Thoracic aorta (tissue), 2 donors: Measurements from ENCODE around the gene CEP128. TPM values are rescaled to one million over a fixed set of nuclear protein-coding genes. Genes with fewer than 3 reads are reported as not detected.

Experiments used
- ATAC-seq: fragments of 150-250 bp; one replicate; pipeline ENCODE4 v1.8.0; 2017; ENCODE audit warnings: low read depth; ENCODE audit not compliant: insufficient number of reproducible peaks, low FRiP score
- DNase-seq: peaks from one replicate; pipeline ENCODE4 v3.0.0-alpha.2; 2020; ENCODE audit warnings: low spot score
- H3K27ac ChIP-seq, 2 donors: fragments of 200-600 bp; sonication (generic); 1 replicate in 1 of 2; 2 replicates in 1 of 2; pipeline ENCODE4 v1.5.1; 2016; ENCODE audit warnings: mild to moderate bottlenecking in 2 of 2, moderate library complexity in 2 of 2
- H3K27me3 ChIP-seq: fragments of 200-600 bp; sonication (generic); replicated peaks from 2 replicates; pipeline ENCODE4 v1.6.0; 2016; ENCODE audit warnings: mild to moderate bottlenecking; ENCODE audit not compliant: insufficient read depth
- H3K36me3 ChIP-seq: fragments of 200-600 bp; sonication (generic); one replicate; pipeline ENCODE4 v1.5.1; 2016
- H3K4me1 ChIP-seq, 2 donors: fragments of 200-600 bp; sonication (generic); 1 replicate in 1 of 2; 2 replicates in 1 of 2; pipeline versions ENCODE4 v1.5.1 to v1.6.0; 2016; ENCODE audit warnings: low read depth in 2 of 2, mild to moderate bottlenecking in 1 of 2; ENCODE audit not compliant: control insufficient read depth in 1 of 2
- H3K4me3 ChIP-seq: fragments of 200-600 bp; sonication (generic); 2 replicates; pipeline ENCODE4 v1.5.1; 2016; ENCODE audit warnings: mild to moderate bottlenecking
- H3K9me3 ChIP-seq: fragments of 200-600 bp; sonication (generic); 2 replicates; pipeline ENCODE4 v1.5.1; 2016
- CTCF ChIP-seq: fragments of 200-600 bp; sonication (generic); IDR thresholded peaks from one replicate; pipeline ENCODE4 v1.5.1; 2019; ENCODE audit warnings: antibody characterized with exemption
- total RNA-seq, 2 donors: library from RNA; depleted of rRNA; stranded (reverse); fragments of >200 nt; gene quantifications; one replicate each; pipeline versions ENCODE4 v1.1.0 to v1.2.3, GENCODE V29; 2016

The CEP128 gene
- total RNA-seq, 2 donors from 2014 or later, result 2.1 to 4.7 TPM

GRCh38 chr14:80609055-80609454 is 332.5 kb downstream of the CEP128 start:
- no peak overlapping the region for H3K27ac ChIP-seq
- no peaks in the 10 kb centered on the region for H3K27me3 ChIP-seq
- peaks cover 0 to 20% of the 10 kb centered on the region in 2 donors for H3K4me1 ChIP-seq
- H3K9me3 ChIP-seq, result no peaks in the 10 kb centered on the region
- no peak for TF ChIP-seq CTCF
- no peak for ATAC-seq
- no peak for DNase-seq
- H3K36me3 ChIP-seq, result no peaks in the 10 kb centered on the region
- no peak overlapping the region for H3K4me3 ChIP-seq

GRCh38 chr14:80608563-80608962 is 333.0 kb downstream of the CEP128 start:
- Histone ChIP-seq H3K9me3 (no peaks in the 10 kb centered on the region), H3K4me3 (no peak overlapping the region), H3K4me1 (peaks cover 0 to 20% of the 10 kb centered on the region in 2 donors), H3K36me3 (no peaks in the 10 kb centered on the region), H3K27me3 (no peaks in the 10 kb centered on the region), H3K27ac (no peak overlapping the region)
- no peak for DNase-seq
- no peak for ATAC-seq
- TF ChIP-seq CTCF, result no peak

- Histone ChIP-seq H3K27ac (no peak overlapping the region), H3K9me3 (no peaks in the 10 kb centered on the region), H3K4me3 (no peak overlapping the region), H3K27me3 (no peaks in the 10 kb centered on the region), H3K4me1 (peaks cover 0 to 20% of the 10 kb centered on the region in 2 donors), H3K36me3 (no peaks in the 10 kb centered on the region)
- TF ChIP-seq CTCF, result no peak
- no peak for ATAC-seq
- no peak for DNase-seq
These were observed 333.9 kb downstream of the CEP128 start for GRCh38 chr14:80607430-80608190.

GRCh38 chr14:80606347-80606772 is 335.2 kb downstream of the CEP128 start:
- no peaks in the 10 kb centered on the region for H3K27me3 ChIP-seq
- ATAC-seq, result no peak
- no peak for DNase-seq
- no peak overlapping the region for H3K27ac ChIP-seq
- no peaks in the 10 kb centered on the region for H3K9me3 ChIP-seq
- peaks cover 0 to 20% of the 10 kb centered on the region in 2 donors for H3K4me1 ChIP-seq
- H3K36me3 ChIP-seq, result no peaks in the 10 kb centered on the region
- TF ChIP-seq CTCF, result no peak
- no peak overlapping the region for H3K4me3 ChIP-seq

GRCh38 chr14:80605536-80605935 is 336.0 kb downstream of the CEP128 start:
- no peak for TF ChIP-seq CTCF
- H3K9me3 ChIP-seq, result no peaks in the 10 kb centered on the region
- no peaks in the 10 kb centered on the region for H3K27me3 ChIP-seq
- DNase-seq (no peak), ATAC-seq (no peak)
- peaks cover 0 to 20% of the 10 kb centered on the region in 2 donors for H3K4me1 ChIP-seq
- H3K4me3 ChIP-seq, result no peak overlapping the region
- no peaks in the 10 kb centered on the region for H3K36me3 ChIP-seq
- no peak overlapping the region for H3K27ac ChIP-seq
